Islet precursor cell (in vitro differentiated cells): Measurements from ENCODE around the gene GAB1.
"Not testable (repeated sequence)": the region's sequence is repeated elsewhere in the genome, so short reads cannot be mapped to it uniquely, and the experiment has no call there.

Source experiments
- DNase-seq: peaks from one replicate; pipeline ENCODE4 v3.0.0-alpha.2; 2018

GAB1 gene

GRCh38 chr4:143339497-143339896 lies 2.8 kb downstream of the GAB1 start:
- DNase-seq, result no peak

- DNase-seq, result no peak
Observed at GRCh38 chr4:143341186-143341755, 4.6 kb downstream of the GAB1 start.

GRCh38 chr4:143343276-143343831 lies 6.7 kb downstream of the GAB1 start:
- no peak for DNase-seq

- DNase-seq, result no peak
Observed at GRCh38 chr4:143344041-143344440, 7.4 kb downstream of the GAB1 start.

- DNase-seq, result no peak
Observed at GRCh38 chr4:143344774-143345173, 8.1 kb downstream of the GAB1 start.

GRCh38 chr4:143345356-143345755 lies 8.7 kb downstream of the GAB1 start:
- DNase-seq, result no peak

- peak; percentile 92 for DNase-seq
Observed at GRCh38 chr4:143346206-143346605, 9.5 kb downstream of the GAB1 start.

GRCh38 chr4:143347484-143348111 lies 10.9 kb downstream of the GAB1 start:
- DNase-seq, result no peak

GRCh38 chr4:143348233-143349077 lies 11.8 kb downstream of the GAB1 start:
- DNase-seq, result no peak

- not testable (repeated sequence) for DNase-seq
Observed at GRCh38 chr4:143349858-143350527, 13.3 kb downstream of the GAB1 start.

- DNase-seq, result no peak
Observed at GRCh38 chr4:143351149-143351691, 14.5 kb downstream of the GAB1 start.

GRCh38 chr4:143351774-143352451 lies 15.2 kb downstream of the GAB1 start:
- DNase-seq, result no peak

GRCh38 chr4:143352720-143353119 lies 16.0 kb downstream of the GAB1 start:
- DNase-seq, result no peak

GRCh38 chr4:143353797-143354196 lies 17.1 kb downstream of the GAB1 start:
- no peak for DNase-seq

- no peak for DNase-seq
Observed at GRCh38 chr4:143354990-143355389, 18.3 kb downstream of the GAB1 start.

- DNase-seq, result peak; percentile 66
Observed at GRCh38 chr4:143355540-143356217, 19.0 kb downstream of the GAB1 start.

- no peak for DNase-seq
Observed at GRCh38 chr4:143356493-143356892, 19.8 kb downstream of the GAB1 start.

- no peak for DNase-seq
Observed at GRCh38 chr4:143357161-143357845, 20.6 kb downstream of the GAB1 start.

- DNase-seq, result no peak
Observed at GRCh38 chr4:143358419-143358818, 21.7 kb downstream of the GAB1 start.

- no peak for DNase-seq
Observed at GRCh38 chr4:143358923-143359643, 22.4 kb downstream of the GAB1 start.
